Amniotic stem cell (primary cell): ENCODE data around the gene PHACTR1.

Experiments used
- DNase-seq: peaks from one replicate; lab custom pipeline; 2025; lab: John Stamatoyannopoulos, UW

Gene PHACTR1

DNA sequence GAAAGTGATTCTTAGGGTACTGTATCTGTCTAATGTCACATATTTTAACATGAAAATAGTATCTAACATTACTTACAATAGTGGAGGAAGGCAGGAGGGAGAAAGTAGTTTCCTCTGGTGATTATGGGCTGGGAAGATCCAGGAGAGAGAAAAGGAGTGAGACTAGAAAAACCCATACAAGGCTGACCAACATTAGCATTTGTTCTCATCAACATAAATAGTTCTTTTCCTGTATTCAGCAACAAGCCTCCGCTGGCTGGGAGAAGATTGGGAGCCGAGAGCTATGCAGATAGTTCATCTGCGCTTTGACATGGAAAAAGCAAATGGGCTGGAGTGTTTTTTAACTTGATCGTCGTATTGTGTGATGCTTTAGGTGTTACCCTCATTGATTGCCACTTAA is 239.4 kb downstream of the PHACTR1 start:
- DNase-seq, result no peak

DNA sequence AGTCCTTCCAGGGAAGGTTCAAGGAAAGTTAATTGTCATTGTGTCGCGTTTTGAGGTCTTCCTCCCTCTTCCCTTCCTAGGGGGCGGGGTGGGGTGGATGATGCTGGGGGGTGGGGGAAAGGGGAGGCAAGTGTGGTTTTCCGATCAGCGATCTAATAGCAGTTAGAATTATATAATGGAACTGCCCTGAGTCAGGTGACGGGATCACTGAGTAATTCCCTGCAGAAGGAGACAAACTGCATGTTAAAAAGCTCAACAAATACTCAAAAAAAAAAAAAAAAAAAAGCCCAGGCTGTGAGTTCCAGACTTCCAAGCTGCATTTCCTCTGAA is 240.4 kb downstream of the PHACTR1 start:
- peak; percentile 5 for DNase-seq

DNA sequence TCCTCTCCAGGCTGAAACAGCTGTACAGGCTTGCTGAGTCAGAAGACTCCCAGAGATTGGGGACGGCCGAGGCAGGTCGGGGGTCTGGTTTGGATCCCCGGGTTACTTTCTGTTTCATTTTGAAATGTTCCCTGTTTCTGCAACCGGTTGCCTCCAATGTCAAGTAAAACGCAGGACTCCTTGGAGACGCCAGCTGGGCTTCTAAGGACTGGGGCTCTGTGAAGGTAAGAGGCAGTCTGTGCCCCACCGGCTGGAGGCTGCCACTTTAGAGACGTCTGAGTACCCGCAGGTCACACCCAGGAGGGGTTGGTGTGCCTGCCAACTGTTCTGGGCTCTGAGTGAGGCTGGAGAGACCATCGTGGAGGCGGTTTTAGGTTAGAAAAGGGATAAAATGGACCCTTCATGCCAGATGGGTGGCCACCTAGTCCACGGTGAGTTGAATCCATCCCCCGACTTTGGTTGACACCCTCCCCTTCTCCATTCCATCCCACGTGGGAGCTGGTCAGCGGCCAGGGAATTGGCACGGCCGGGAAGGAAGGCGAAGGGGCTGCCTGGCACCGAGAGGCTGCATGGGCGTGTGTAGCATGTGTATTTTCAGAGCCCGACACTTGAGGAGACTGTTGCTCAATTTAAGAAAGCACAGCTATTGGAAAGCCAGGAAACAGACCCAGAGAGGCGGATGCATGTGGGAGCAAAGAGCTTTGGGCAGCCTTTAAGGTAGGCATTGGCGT is 240.9 kb downstream of the PHACTR1 start:
- no peak for DNase-seq

DNA sequence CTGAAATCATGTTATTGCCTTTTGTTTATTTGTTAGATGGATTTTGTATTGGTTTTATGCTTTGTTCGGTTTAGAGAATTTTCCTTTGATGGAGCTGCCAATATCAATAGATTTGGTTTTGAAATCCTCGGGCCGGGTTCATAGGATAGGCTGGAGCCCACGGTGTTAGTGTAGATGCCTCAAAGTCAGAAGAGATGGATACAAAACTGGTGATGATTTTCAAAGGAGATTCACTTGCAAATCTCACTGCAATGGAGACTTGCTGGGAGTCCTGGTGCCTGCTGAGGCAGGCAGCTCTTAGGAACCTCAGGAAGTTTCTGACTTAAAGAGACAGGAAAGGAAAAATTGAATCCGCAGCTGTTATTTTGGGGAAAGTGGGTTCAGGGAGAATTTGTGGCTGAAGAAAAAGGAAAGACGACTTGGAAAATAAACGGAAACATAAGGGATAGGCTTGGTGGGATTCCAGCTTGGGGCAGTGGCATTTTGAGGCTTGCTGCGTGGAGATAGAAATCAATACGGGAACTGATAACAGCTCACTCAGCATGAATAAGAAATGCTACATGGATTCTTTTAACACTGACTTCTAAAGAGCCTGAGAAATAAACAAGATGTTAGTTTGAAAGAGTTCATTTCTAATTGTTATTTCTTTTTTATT is 241.6 kb downstream of the PHACTR1 start:
- no peak for DNase-seq

DNA sequence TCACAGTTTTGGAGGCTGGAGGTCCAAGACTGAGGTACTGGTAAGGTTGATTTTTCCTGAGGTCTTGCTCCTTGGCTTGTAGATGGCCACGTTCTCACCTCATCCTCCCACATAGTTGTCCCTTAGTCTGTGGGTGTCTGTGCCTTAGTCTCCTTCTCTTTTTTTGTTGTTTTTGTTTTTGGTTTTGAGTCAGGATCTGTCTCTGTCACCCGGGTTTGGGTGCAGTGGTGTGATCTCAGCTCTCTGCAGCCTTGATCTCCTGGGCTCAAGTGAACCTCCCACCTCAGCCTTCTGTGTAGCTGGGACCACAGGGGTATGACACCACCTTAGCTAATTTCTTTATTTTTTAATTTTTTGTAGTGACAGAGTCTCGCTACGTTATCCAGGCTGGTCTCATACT is 245.2 kb downstream of the PHACTR1 start:
- no peak for DNase-seq

DNA sequence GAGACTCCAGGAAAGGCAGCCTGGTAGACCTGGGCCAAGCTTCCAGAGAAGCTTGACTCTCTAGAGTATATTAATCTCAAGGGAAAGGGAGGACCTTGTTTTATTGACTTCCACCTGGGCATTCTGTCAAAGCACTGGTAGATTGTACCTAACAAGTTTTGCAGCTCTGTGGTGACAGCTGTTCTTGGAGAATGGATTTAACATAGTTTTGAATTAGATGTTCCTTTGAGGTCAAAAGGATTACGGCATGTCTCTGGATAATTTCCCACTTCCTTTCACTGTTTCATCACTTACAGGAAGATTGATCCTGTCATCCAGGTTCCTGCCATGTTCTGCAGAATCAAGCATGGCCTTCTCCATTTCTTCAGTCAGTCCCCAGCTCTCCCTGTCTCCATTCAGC is 246.0 kb downstream of the PHACTR1 start:
- DNase-seq, result no peak

DNA sequence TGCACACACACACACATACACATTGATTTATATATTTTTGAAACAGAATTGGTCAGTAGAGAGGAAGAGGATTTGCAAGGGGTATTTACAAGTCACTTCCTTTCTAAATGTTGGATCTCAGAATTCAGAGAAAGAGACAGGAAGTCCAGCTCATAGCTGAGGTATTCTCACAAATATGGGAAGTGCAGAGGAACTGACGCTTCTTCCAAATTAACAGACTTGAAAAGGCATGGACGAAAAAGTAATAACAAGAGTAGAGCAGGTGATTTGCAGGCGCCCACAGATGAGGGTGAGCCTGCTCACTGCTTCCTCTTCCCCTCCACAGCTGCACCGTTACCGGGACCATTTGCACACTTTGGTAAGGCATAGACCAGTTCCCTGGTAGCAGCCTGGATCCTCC is 246.4 kb downstream of the PHACTR1 start:
- no peak for DNase-seq

DNA sequence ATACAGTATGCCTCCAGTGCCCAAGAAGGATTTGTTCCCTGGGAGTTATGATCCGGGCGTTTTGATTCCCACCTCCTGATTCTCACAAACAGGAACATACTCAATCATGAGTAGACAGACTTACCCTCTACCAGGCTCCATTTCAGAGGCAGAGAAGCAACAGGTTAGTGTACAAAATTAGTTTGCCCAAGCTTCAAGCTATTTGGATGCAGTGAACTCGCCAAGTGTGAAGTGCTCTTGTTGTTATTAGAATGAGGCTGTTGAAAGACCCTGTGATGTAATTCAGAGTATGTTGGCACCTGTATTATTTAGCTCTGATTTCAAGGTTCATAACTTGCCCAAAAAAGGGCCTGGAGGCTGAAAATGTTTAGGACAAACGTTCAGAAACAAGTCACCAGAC is 247.0 kb downstream of the PHACTR1 start:
- no peak for DNase-seq

DNA sequence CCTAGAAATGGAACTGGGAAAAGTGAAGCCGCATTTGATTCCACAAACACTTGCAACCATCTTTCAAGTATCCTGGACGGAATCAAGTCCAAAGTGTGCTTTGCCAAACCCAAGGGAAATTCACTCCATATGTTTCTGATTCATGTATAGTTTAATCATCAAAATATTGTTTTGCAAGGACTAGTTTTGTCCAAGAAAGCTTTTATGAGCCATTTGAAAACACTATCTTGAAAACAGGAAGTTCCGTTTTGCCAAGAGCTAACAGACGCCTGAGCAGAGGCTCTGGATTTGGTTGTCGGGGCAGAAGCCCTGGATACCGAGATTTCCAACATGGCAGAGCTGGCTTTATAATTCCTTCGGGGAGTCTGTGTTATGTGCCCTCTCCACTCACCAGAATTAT is 251.1 kb downstream of the PHACTR1 start:
- DNase-seq, result no peak

DNA sequence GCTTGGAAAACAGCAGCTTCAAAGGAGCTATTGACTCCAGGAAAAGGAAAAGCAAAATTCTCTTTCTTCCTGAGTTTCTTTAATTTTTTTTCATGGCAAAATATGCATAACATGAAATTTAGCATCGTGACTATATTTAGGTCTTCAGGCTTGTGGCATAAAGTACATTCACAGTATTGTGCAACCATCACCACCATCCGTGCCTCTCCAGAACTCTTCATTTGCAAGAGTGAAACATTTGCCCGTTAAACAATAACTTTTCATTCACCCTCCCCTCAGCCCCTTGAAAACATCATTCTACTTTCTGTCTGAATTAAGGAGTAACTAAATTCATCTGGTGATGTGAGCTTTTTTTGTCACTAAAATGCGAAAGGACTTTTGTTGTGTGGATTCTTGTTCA is 251.7 kb downstream of the PHACTR1 start:
- no peak for DNase-seq

DNA sequence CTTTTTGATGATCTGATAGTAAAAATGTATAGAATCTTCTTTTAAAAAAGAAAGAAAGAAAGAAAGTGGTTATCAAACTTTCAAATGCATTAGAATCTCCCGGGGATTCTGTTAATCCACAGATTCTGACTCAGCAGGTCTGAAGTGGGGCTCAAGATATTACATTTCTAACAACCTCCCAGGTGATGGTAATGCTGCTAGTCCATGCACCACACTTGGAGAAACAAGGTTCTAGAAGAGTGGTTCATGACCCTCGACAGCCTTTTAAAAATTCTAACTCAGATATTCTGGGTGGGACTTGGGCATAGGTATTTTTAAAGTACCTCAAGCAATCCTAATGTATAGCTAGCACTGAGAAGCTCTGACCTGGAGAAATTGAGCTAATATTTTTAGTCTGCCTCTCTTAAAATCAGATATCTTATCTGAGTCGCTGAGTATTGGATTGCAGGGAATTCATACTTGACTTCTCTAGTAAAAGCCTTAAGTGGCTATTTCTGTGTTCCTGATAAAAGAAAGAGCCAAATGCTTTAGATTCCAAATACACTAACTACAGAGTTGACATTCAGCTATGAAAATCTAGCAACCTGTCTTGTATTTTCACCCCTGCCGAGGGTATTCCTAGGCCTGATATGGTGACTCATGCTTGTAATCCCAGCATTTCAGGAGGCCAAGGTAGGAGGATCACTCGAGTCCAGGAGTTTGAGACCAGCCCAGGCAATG is 252.4 kb downstream of the PHACTR1 start:
- DNase-seq, result no peak

DNA sequence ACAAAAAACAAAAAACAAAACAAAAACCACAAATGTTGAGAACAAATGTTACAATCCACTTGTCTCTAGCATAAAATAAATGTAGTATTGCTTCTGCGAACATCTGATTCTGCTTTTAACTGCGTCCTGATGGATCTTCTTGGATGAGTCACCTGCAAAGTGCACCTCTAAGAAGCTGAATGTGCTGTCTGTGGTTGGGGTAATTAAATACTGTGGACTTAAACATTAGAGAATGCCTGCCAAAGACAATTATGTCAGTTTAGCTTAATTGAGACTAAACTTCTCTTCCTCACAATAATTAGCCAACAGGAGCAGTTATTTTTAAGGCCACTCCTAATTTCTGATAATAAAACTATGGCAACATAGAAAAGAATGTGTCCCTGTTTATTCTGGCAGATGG is 253.4 kb downstream of the PHACTR1 start:
- no peak for DNase-seq

DNA sequence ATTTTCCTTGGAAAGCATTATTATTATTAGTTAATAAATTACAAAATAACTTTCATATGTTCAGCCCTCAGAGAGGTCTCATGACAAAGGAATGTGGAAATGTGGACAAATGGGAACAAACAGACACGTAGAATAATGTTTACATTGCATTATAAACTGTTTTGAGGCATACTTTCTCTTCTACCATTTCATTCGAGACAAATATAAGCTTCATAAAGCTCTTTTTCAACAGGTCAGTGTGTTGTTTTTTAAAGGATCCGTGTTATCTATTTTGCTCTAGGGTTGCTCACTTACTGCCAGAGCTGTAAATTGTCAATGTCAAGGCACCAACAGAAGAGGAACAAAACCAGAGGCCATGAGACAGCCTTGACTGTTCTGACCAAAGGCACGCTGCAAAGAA is 256.8 kb downstream of the PHACTR1 start:
- DNase-seq, result no peak

DNA sequence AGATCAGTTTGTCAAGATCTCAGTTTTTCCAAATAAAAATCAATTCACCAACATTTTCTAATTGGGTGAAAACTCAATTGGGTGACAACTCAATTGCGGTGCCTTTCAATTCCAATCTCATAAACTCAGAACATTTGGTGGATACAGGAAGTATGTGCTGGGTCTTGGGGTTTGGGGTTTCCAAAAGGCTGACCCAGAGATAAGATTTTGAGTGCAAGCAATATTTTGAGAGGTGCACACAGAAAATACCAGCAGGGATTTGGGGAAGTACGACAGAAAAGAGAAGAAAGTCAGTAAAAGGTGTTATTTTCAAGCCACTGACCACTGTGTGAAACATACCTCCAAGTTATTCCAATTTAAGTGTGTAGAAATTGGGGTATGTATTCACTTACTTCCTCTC is 258.0 kb downstream of the PHACTR1 start:
- no peak for DNase-seq

DNA sequence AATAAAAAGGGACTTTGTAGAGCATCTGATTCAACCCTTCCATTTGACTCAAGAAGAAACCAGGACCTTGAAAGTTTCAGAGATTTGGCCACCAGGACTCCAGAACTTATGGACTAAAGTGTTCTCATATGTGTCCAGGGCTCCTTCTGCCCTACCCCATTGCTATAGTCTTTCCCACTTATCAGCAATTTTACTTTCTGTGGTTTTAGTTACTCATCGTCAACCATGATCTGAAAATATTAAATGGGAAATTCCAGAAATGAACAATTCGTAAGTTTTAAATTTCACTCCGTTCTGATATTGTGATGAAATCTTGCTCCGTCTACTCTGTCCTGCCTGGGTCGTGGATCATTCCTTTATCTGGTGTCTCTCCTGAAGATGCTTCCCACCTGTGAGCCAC is 259.8 kb downstream of the PHACTR1 start:
- DNase-seq, result no peak

DNA sequence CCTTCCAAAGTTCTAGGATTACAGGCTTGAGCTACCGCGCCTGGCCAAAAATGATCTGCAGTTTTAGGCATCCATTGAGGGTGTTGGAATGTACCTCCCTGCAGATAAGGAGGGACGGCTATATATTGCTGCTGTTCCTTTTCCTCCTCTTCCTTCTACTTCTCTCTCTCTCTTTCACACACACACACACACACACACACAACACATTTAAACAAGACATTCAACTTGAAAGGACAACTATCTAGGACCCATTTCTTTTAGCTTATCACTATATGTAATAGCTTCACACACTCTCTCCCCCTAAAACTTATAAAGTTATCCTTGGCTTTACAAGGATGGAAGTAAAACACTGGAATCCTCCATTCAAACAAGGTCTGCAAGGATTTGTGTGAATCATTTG is 260.6 kb downstream of the PHACTR1 start:
- DNase-seq, result no peak

DNA sequence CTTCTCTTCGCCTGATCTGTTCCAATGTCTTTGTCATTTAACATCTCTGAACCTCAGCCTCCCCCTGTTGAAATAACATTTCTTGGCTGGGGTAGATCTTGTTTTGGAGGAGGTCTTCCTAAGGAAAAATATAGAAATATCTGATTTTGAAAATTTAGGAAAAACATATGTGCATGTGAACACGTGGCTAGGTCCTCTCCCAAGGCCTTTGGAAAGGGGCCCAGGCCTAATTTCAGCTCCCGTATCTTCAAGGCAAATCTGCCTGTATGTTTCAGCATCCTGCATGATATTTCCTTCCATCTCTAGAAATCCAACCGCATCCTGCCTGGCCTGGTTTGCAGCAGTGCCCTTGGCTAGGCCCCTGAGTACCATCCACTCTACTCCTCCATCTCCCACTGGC is 261.2 kb downstream of the PHACTR1 start:
- DNase-seq, result no peak

DNA sequence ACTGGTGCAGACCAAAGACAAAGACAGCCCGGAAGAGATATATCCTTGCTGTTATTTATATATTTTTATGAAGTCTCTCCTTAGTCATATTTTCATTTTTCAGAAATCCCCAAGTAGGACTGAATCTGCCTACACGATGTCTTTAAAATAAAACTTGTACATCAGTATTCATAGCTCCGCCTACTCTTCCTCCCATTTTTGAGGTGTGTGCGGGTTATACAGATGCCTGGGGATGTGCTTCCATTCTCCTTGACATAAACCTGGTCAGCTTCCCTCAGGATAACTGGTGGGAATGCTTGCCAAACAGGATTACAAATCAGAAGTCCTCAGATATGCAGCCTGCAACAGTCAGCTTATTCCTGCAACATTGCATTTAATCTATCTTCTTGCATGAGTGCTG is 264.2 kb downstream of the PHACTR1 start:
- no peak for DNase-seq

DNA sequence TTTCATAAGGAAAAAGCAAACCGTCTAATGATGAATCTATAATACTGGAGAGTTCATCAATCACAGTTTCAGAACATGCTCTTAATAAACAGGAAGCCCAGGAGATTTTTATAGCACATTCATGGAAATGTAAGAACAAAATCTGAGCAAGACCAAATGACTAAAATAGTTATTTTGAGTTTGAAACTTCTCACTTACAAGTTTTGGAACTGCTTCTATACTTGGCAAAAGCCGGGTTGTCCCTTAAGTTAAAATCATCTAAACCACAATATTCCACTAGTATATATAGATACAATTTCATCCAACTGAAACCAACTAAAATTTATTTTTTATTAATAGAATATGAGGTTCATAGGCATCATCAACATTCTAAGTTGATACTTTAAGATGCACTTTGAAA is 268.2 kb downstream of the PHACTR1 start:
- DNase-seq, result no peak

DNA sequence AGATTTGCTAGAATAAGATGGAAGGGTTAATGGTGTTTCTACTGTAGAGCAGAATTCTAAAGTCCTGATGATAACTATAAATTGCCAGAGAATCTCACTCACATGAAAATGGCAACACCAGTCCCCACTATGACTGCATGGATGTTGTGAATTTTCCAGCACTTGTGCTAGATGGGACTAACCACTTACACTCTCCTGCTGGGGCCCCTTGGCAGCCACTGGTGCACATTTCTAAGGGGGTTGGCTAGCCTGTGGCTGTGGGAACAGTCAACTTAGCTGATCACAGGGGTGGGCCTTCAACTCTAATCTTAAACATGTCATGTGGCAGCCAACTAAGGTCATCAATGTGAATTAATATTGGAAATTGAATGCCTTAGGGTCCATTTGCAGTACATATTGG is 271.2 kb downstream of the PHACTR1 start:
- DNase-seq, result no peak

DNA sequence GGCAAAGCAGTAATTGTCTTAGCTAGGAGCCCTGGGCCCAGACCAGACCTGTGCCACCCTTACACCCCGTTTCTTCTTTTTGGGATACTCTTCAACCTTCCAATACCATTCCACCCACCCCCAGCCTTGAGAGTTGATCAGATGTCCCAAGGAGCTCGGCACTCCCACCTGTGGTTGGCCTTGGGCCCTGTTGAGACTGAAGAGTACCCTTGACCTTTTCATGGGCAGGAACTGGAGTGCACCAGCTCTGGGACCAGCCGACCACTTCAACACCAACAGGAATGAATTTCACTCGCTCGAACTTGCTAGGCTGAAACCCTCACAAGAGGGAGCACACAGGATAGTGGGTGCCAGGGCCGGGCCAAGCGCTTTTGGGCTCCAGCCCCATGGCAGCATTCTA is 273.6 kb downstream of the PHACTR1 start:
- no peak for DNase-seq

DNA sequence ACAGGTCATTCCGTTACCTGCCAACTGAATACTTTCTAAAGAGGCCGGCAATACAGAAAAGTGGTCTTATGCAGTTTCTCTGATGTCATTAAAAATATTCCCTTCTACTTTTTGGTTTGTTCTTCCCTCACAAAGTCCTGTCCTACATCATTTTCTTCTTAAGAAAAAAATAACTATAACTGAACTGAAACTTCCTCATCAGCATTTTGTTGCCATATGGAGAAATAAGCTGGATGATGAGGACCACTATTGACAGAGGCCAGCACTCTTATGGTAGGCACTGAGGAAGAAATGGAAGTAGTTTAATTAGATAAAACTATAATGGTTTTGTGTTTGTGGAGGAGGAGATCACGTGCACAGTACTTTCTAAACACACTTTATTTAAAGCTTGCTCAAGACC is 274.9 kb downstream of the PHACTR1 start:
- DNase-seq, result no peak

DNA sequence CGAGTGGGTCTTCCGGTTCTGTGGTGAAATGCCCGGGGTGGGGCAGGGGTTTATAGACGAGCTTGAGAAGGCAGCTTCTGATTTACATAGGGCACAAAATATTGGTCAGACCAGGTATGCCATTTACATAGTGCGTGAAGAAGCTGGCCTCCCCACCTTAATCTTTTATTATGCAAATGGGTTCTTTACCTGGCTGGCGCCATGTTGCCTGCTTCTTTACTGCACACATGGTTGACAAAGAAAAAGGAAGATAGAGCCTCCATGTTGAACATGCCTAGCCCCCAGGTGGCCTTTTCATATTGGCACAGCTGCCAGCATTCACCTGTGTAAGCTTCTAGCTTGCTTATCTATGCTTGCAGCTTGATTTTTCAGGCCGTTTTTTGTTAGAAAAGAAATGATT is 276.2 kb downstream of the PHACTR1 start:
- DNase-seq, result no peak
